Stimulated activated naive B cell treated with anti-CD40 and anti-IgM and Interleukin-4, amounts not matched to agents 10 μg/mL and 1 μg/mL and 100 μg/mL, for 72 hours (primary cell): ENCODE results near the gene LYRM4.
A peak's percentile ranks its signal among the peaks of the same experiment; 100 is the strongest.

Experiments
- ATAC-seq, 2 donors: fragments of 150-1000 bp; cut with Tn5 transposase; replicated peaks; 2 replicates each; pipeline ENCODE4 v1.10.0; 2021; ENCODE audit warnings: moderate library complexity in 1 of 2
- DNase-seq: peaks from one replicate; pipeline ENCODE4 v3.0.0; 2021
- H3K27ac Mint-ChIP-seq: one replicate; pipeline ENCODE4 v1.8.0; 2022; ENCODE audit warnings: mild to moderate bottlenecking, mixed read lengths
- H3K27me3 Mint-ChIP-seq, 2 donors: one replicate each; pipeline ENCODE4 v1.8.0; 2022; ENCODE audit warnings: mixed read lengths in 2 of 2
- H3K36me3 Mint-ChIP-seq, 2 donors: one replicate each; pipeline ENCODE4 v1.8.0; 2022; ENCODE audit warnings: mixed read lengths in 2 of 2, mild to moderate bottlenecking in 1 of 2
- H3K4me1 Mint-ChIP-seq, 2 donors: one replicate each; pipeline ENCODE4 v1.8.0; 2022; ENCODE audit warnings: mixed read lengths in 2 of 2, mild to moderate bottlenecking in 1 of 2
- H3K4me3 Mint-ChIP-seq, 2 donors: one replicate each; pipeline ENCODE4 v1.8.0; 2022; ENCODE audit warnings: mild to moderate bottlenecking in 2 of 2, mixed read lengths in 2 of 2, moderate library complexity in 1 of 2
- H3K9me3 Mint-ChIP-seq, 2 donors: one replicate each; pipeline ENCODE4 v1.8.0; 2022; ENCODE audit warnings: mixed read lengths in 2 of 2, mild to moderate bottlenecking in 1 of 2

The LYRM4 gene

DNA sequence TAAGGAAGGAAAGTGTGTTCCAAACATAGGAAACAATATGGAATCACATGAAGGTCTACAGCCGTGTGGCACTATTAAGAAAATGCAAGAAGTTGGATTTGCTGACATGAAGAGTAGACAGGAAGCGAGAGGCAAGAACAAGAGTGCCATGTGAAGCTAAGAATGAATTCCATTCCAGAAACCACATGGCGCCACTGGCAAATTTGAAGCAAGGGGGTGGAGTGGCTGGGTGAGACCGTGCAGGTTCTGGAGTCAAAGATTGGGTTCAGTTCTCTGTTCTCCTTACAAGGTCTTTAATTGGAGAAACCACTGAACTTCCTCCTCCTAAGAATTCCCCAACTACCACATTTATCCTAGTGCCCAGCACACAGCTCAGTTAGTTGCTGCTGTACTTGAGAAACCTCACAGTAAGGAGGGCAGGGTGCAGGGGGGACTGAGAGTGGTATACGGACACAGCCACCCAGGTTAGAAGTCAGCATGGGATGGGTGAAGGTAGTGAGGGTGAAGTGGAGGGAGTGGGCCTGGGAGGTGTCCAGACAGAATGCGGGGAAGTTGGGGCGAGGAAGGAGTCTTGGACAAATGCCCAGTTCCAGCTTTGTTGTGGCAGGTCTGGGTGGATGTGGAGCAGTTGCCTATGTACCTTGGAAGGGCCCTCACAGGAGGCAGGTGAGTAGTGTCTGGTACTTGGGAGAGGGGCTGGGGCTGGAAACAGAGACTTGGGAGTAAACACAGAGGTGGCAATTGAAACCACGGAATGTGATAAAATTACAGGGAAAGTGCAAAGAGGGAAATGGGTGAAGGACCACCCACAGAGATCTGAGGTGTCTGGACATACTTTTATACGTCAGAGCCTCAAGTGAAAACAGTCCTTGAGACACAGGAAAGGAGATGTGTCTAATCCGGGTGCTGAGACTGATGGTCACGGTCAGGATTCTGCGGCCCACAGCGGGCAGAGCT lies 14.3 kb downstream of the LYRM4 start:
- DNase-seq: no peak
- Mint-ChIP-seq H3K27ac (no peak overlapping the region), H3K4me1 (peaks cover 22 to 27% of the 10 kb centered on the region in 2 donors), H3K36me3 (peaks cover 22 to 42% of the 10 kb centered on the region in 2 donors), H3K9me3 (peaks cover 3 to 5% of the 10 kb centered on the region in 2 donors), H3K27me3 (no peaks in the 10 kb centered on the region), H3K4me3 (no peak overlapping the region)
- no peak for ATAC-seq

DNA sequence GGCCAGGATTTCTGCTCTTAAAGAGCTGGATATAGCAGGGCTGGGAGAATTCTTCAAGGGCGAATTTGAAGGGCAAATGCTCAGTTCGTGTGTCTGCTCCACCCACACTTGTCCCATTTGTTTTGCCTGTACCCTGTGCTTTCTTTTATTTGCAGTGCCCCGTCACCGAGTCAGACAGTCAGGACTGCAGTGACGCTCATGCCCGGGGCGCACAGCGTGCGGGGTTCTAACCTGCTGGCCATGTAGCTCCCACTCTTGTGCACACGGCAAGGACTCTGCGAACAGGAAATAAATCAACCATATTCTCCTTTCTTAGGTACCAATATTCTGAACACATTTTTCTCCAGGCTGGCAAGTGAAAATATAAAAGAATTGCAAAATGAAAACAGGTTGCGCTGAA lies 17.7 kb downstream of the LYRM4 start:
- peaks cover 28 to 50% of the 10 kb centered on the region in 2 donors for H3K36me3 Mint-ChIP-seq
- no peaks in the 10 kb centered on the region for H3K27me3 Mint-ChIP-seq
- peaks cover 12 to 13% of the 10 kb centered on the region in 2 donors for H3K4me1 Mint-ChIP-seq
- ATAC-seq: no peak
- H3K4me3 Mint-ChIP-seq: no peak overlapping the region
- no peak for DNase-seq
- H3K27ac Mint-ChIP-seq: no peak overlapping the region
- H3K9me3 Mint-ChIP-seq: no peaks in the 10 kb centered on the region

DNA sequence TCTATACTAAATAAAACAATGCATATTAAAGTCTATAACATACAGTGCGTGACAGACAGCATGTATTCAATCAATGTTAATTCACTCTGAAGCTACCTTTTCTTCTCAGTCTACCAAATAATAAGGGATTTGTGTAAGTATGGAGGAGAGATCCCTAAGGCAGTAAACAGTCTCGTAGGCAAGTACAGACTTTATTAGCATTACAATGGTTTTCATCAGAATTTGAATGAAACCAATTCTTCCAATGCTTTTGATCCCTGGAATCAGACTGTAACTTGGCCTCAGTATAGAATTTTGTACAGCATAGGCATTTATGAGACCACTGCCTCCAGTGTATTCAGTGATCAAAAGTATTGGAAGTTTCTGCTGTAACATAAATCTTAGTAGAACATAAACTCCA lies 19.5 kb downstream of the LYRM4 start:
- ATAC-seq: no peak

DNA sequence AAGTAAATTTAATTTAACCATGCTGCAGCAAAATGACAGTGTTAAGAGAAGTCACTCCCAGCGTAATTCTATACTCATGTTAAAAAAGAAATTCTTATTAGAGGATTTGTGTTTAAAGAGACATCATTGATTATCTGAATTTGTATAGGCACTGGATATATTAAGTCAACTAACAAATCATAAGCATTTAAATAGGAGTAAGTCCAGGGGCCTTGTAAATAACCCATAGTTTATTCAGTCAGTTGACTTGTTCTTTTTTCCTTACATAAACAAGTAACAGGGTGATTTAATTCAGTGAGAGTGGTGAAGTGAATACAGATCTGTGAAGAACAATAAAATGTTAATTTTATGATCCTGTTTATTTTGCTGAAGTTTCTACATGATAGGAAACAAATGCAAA lies 22.4 kb downstream of the LYRM4 start:
- no peak for DNase-seq
- no peak for ATAC-seq
- H3K27me3 Mint-ChIP-seq: no peaks in the 10 kb centered on the region
- H3K27ac Mint-ChIP-seq: no peak overlapping the region
- H3K4me1 Mint-ChIP-seq: peaks cover 5 to 10% of the 10 kb centered on the region in 2 donors
- H3K9me3 Mint-ChIP-seq: no peaks in the 10 kb centered on the region
- H3K36me3 Mint-ChIP-seq: peaks cover 16 to 37% of the 10 kb centered on the region in 2 donors
- H3K4me3 Mint-ChIP-seq: no peak overlapping the region

More for the DNA sequence above, 19.5 kb downstream of the LYRM4 start:
- H3K27me3 Mint-ChIP-seq: no peaks in the 10 kb centered on the region
- peaks cover 6 to 8% of the 10 kb centered on the region in 2 donors for H3K4me1 Mint-ChIP-seq
- no peak overlapping the region for H3K4me3 Mint-ChIP-seq
- H3K36me3 Mint-ChIP-seq: peaks cover 24 to 47% of the 10 kb centered on the region in 2 donors
- H3K27ac Mint-ChIP-seq: no peak overlapping the region
- no peak for DNase-seq
- H3K9me3 Mint-ChIP-seq: no peaks in the 10 kb centered on the region

DNA sequence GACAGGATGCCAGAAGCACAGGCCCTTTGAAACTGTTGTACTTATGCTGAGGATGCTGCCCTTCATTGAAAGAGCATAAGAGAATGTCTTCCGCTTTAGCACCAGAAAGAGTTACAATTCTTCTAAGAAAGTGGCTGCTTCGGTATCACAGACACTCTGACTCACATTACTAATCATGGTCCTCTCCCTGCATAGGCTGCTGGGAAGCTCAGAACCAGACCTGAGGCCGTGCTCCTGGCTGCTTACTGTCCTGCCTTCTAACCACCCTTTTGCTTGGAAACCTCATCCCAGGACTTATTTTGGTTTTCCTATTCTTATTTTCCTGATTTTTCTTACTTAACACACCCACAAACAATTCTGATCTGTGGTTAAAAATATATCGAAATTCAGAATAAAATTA lies 22.9 kb downstream of the LYRM4 start:
- H3K27ac Mint-ChIP-seq: no peak overlapping the region

DNA sequence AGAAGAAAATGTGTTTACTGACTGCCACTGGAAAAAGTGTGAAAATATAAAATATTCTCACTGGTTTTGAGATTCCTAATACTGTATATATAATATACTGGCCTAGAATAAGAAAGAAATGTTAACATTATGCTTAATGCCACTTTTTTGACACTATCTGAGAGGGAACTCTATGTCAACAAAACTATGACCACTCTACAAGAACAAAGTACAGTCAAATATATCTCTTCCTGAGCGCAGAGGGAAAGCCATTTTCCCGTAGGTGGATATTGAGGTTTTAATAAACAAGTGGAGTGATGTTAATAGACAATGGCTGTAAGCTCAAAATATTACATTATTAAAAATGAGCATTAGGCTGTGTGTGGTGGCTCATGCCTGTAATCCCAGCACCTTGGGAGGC lies 24.9 kb downstream of the LYRM4 start:
- Mint-ChIP-seq H3K9me3 (no peaks in the 10 kb centered on the region), H3K4me1 (peaks cover 12 to 18% of the 10 kb centered on the region in 2 donors), H3K27me3 (no peaks in the 10 kb centered on the region), H3K36me3 (peaks cover 14 to 29% of the 10 kb centered on the region in 2 donors), H3K27ac (no peak overlapping the region), H3K4me3 (no peak overlapping the region)
- DNase-seq (no peak), ATAC-seq (no peak)

More for the DNA sequence above, 22.9 kb downstream of the LYRM4 start:
- Mint-ChIP-seq H3K4me1 (peaks cover 10% of the 10 kb centered on the region in 2 donors), H3K9me3 (no peaks in the 10 kb centered on the region), H3K36me3 (peaks cover 16 to 35% of the 10 kb centered on the region in 2 donors), H3K4me3 (no peak overlapping the region), H3K27me3 (no peaks in the 10 kb centered on the region)
- DNase-seq (no peak), ATAC-seq (no peak)

DNA sequence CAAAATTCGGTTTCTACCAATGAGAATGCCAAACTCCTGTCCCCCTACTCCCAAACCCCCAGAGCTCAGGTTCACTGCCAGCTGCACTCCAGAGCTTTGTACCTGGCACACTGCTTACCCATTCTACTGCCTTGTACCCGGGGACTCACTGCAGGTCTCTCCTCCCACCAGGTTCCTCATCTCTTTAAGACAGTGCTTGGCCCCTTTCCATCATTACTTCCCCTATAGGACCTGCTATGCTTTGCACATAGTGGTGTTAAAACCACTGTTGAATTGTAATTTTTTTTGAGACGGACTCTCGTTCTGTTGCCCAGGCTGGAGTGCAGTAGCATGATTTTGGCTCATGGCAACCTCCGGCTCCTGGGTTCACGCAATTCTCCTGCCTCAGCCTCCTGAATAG lies 25.9 kb downstream of the LYRM4 start:
- peak in 1 of 2 donors; percentile 27 for ATAC-seq
- peaks cover 11 to 21% of the 10 kb centered on the region in 2 donors for H3K36me3 Mint-ChIP-seq
- no peaks in the 10 kb centered on the region for H3K9me3 Mint-ChIP-seq
- H3K4me1 Mint-ChIP-seq: peaks cover 14 to 20% of the 10 kb centered on the region in 2 donors
- H3K4me3 Mint-ChIP-seq: no peak overlapping the region
- no peak for DNase-seq
- no peak overlapping the region for H3K27ac Mint-ChIP-seq
- no peaks in the 10 kb centered on the region for H3K27me3 Mint-ChIP-seq

DNA sequence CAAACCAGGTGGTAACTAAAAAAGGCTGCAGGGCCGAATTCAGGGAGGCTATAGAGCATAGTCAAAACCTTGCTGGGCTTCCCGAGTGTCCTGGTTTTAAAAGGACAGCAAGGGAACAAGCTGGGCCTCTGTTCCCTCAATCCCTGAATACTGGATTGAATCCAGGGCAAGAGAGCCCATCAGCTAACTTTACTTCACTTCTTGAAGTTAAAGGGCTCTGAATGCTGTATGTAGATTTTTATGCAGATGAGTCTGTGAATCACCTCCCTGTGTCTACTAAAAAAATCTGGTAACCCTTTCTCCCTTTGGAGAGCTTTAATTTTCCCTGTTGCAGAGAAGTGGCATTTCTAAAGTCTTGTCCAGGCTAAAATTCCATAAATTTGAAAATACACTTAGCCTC lies 29.5 kb downstream of the LYRM4 start:
- peak in 1 of 2 donors; percentile 34 for ATAC-seq
- H3K27me3 Mint-ChIP-seq: no peaks in the 10 kb centered on the region
- DNase-seq: no peak
- H3K4me1 Mint-ChIP-seq: peaks cover 14 to 20% of the 10 kb centered on the region in 2 donors
- peaks cover 13 to 28% of the 10 kb centered on the region in 2 donors for H3K36me3 Mint-ChIP-seq
- H3K9me3 Mint-ChIP-seq: no peaks in the 10 kb centered on the region
- H3K4me3 Mint-ChIP-seq: no peak overlapping the region
- no peak overlapping the region for H3K27ac Mint-ChIP-seq

DNA sequence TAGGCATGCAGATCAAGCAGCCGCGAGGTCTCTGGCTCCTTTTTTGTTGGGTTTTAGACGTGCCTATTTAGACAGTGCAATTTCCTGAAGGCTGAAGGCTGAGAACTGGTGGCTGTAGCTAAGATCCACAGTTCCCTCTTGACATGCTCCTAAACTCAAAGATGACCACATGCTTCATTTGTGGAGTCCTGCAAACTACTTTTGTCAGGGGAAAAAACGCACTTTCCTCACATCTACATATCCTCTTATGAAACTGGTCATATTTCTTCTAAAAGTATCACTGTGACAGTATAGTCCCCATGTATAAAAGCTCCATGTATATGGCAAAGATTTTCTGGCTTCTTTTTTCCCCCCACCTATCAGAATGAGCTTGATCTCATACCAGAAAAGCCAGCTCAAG lies 30.7 kb downstream of the LYRM4 start:
- Mint-ChIP-seq H3K27ac (no peak overlapping the region), H3K27me3 (no peaks in the 10 kb centered on the region), H3K4me3 (no peak overlapping the region), H3K9me3 (no peaks in the 10 kb centered on the region), H3K4me1 (peaks cover 14 to 18% of the 10 kb centered on the region in 2 donors), H3K36me3 (peaks cover 13 to 32% of the 10 kb centered on the region in 2 donors)
- no peak for DNase-seq
- no peak for ATAC-seq

DNA sequence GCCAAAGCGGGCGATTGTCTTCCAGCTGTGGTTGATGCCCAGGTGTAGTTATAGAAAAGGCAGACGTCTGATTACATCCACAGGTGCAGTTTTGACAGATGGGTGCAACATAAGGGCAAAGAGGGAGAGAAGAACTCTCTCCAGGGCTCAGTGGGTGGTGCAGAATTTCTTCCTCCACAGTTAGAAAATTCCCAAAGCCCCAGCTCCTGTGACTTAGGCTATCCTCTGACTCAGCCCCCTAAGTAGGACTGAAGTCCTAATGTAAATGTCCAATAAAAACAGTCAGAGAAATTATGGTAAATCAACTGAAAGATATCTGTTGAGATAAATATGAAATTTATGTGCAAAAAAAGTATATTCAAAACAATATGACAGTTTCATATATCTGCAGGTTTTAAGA lies 31.4 kb downstream of the LYRM4 start:
- no peak overlapping the region for H3K27ac Mint-ChIP-seq
- H3K4me1 Mint-ChIP-seq: peaks cover 9 to 11% of the 10 kb centered on the region in 2 donors
- no peaks in the 10 kb centered on the region for H3K9me3 Mint-ChIP-seq
- peaks cover 10 to 28% of the 10 kb centered on the region in 2 donors for H3K36me3 Mint-ChIP-seq
- no peak overlapping the region for H3K4me3 Mint-ChIP-seq
- DNase-seq: no peak
- H3K27me3 Mint-ChIP-seq: no peaks in the 10 kb centered on the region
- ATAC-seq: no peak

DNA sequence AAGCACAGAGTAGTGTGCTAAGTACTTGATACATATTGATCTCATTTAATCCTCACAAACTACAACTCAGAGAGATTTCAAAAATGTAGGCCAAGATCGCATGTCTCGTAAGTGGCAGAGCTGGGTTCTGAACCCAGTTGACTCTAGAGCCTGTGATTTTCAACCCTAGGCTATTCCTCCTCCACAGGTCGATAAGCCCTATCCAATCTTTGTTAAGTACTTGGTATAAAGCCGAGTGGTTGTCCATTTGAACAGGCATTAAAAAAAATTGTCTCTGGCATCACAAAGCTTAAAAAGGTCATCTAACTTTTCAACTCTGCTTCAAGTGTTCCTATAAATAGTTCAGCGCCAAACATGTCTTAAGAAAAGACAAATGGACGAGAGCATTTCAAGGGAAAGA lies 37.4 kb downstream of the LYRM4 start:
- Mint-ChIP-seq H3K4me3 (no peak overlapping the region), H3K4me1 (peaks cover 0 to 5% of the 10 kb centered on the region in 2 donors), H3K9me3 (no peaks in the 10 kb centered on the region), H3K27ac (no peak overlapping the region), H3K27me3 (no peaks in the 10 kb centered on the region), H3K36me3 (peaks cover 18 to 45% of the 10 kb centered on the region in 2 donors)
- no peak for DNase-seq
- ATAC-seq: no peak

DNA sequence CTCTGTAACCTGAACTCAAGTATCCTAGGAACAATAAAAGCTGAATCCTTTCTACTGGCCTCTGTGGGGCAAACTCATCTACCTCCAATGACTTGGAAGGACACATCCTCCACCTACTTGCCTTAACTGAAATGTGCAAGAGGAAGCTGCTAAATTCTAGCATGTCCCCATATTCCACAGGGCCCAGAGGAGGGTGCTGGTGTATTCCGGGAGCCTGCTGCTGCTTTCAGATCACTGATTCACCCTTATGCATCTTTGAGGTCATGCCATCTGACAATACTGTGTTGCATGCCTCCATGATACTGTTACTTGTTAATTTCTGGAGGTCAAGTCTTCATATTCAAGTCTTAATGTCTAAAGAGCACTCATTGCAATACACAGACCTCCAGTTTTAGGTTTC lies 40.3 kb downstream of the LYRM4 start:
- Mint-ChIP-seq H3K4me1 (peaks cover 0 to 5% of the 10 kb centered on the region in 2 donors), H3K27ac (no peak overlapping the region), H3K4me3 (no peak overlapping the region), H3K36me3 (peaks cover 16 to 27% of the 10 kb centered on the region in 2 donors), H3K27me3 (no peaks in the 10 kb centered on the region), H3K9me3 (no peaks in the 10 kb centered on the region)
- DNase-seq (no peak), ATAC-seq (no peak)

DNA sequence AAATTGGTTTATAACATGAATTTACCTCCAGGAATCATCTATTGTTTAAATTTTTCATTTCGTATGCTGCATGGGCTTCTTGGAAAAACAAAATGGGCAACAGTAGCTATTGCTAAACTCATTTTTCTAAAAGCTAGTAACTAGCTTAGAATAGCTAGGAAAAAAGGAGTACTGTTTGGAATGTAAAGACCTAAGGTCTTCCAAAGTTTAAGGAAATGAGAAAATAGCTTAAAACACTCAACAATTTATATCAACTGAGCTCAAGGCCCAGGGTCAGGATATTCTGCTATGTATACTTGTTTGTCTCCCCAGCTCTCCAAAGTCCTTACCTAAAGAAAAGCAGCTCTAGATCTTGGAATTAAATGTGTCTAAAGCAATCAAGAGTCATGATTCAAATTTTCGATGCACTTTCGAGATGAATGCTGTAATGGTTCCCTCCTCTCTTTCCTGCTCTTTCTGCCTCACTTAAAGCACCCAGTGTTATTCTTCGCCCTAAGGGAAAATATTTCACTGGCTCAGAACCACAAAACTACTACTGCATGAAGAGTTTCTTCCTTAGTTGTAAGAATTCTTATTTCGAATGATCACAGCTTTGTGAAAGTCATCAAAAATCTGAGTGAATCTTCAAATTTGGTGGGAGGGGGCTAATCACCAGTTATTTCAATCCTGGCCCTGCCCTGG lies 41.6 kb downstream of the LYRM4 start:
- no peaks in the 10 kb centered on the region for H3K27me3 Mint-ChIP-seq
- ATAC-seq (no peak), DNase-seq (no peak)
- no peak overlapping the region for H3K4me3 Mint-ChIP-seq
- peaks cover 20 to 36% of the 10 kb centered on the region in 2 donors for H3K36me3 Mint-ChIP-seq
- no peaks in the 10 kb centered on the region for H3K9me3 Mint-ChIP-seq
- H3K4me1 Mint-ChIP-seq: peaks cover 0 to 10% of the 10 kb centered on the region in 2 donors
- H3K27ac Mint-ChIP-seq: no peak overlapping the region

DNA sequence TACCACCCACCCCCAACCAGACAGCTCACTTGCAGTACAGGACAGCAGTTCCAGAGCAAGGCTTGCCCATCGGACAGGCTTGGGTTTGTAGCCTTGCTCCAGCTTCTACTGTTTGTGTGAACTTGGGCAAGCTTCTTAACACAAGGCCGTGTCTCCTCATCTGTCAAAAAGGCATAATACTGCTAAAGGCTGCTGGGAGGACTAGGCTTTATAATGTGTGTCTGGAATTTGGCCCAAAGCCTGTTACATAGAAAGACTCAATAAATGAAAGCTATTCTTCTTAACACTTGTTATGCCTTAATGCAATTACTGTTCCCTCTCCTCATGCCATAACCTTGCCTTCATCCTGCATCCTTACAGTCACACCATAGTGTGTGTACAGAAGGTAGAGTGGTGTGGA lies 43.4 kb downstream of the LYRM4 start:
- Mint-ChIP-seq H3K9me3 (no peaks in the 10 kb centered on the region), H3K27ac (peak overlapping the region; percentile 27)

More for the DNA sequence above, 43.4 kb downstream of the LYRM4 start:
- Mint-ChIP-seq H3K36me3 (peaks cover 28 to 44% of the 10 kb centered on the region in 2 donors), H3K27me3 (no peaks in the 10 kb centered on the region), H3K4me3 (no peak overlapping the region), H3K4me1 (peaks cover 2 to 10% of the 10 kb centered on the region in 2 donors)
- DNase-seq: no peak
- ATAC-seq: no peak
